K562 (cell line): ENCODE data around the gene LRRC47. TPM values are rescaled to one million over a fixed set of nuclear protein-coding genes. Genes with fewer than 3 reads are reported as not detected.

Source experiments
- ATAC-seq: fragments of 200-7000 bp; cut with Tn5 transposase; 3 replicates; pipeline ENCODE4 v1.9.1; 2020; ENCODE audit warnings: moderate library complexity
- BruUV-seq: library from RNA; stranded (reverse); fragments of 400-500 nt; replicated peaks from 2 replicates; lab custom pipeline; 2021; lab: Mats Ljungman, UMichigan
- CTCF ChIA-PET: fragments of 300-600 bp; formaldehyde crosslinking; extraction: SDS; loops from one replicate; lab custom pipeline; 2021; ENCODE audit warnings: low intra/inter-chr PET ratio; lab: Yijun Ruan, JAX
- POLR2A ChIA-PET: fragments of 300-600, 350-650 bp; sonication (Branson Sonifier 250); formaldehyde crosslinking; extraction: SDS; loops from one replicate; lab custom pipeline; 2021; ENCODE audit warnings: antibody characterized with exemption, inconsistent platforms; lab: Yijun Ruan, JAX
- DNase-seq, 4 experiments: peaks; one replicate each; pipeline versions ENCODE4 v3.0.0 to v3.0.0-alpha.2; 2011 to 2018; ENCODE audit warnings: low spot score in 3 of 4, mixed read lengths in 3 of 4; ENCODE audit errors: extremely low read depth in 1 of 4
- FAIRE-seq: peaks from 2 replicates; lab custom pipeline; 2011; peaks lifted over from hg19 to GRCh38; lab: Jason Lieb, UNC
- H2AFZ ChIP-seq: 2 replicates; pipeline ENCODE4 v1.6.0; 2011; ENCODE audit warnings: low read depth, low read length, control low read depth, inconsistent platforms
- H3K27ac ChIP-seq: fragments of 200-600 bp; 3 replicates; pipeline ENCODE4 v1.8.0; 2011; ENCODE audit warnings: low read depth, mild to moderate bottlenecking, control low read depth, inconsistent platforms, low read length, moderate library complexity, mixed read lengths; ENCODE audit errors: extremely low read depth
- H3K27me3 ChIP-seq, 2 experiments: fragments of 300-600 bp in 1 of 2; 2 replicates in 1 of 2; 3 replicates in 1 of 2; pipeline versions ENCODE4 v1.6.0 to v1.8.0; 2011; ENCODE audit warnings: inconsistent platforms in 2 of 2, low read length in 2 of 2, mild to moderate bottlenecking in 1 of 2, mixed read lengths in 1 of 2, moderate library complexity in 1 of 2; ENCODE audit not compliant: control insufficient read depth in 2 of 2, insufficient read depth in 2 of 2
- H3K36me3 ChIP-seq: fragments of 300-600 bp; 3 replicates; pipeline ENCODE4 v1.8.0; 2011; ENCODE audit warnings: mild to moderate bottlenecking, low read length, inconsistent platforms; ENCODE audit not compliant: control insufficient read depth, insufficient read depth
- H3K4me1 ChIP-seq, 2 experiments: fragments of 200-600 bp in 1 of 2; replicated peaks in 1 of 2; 2 replicates in 1 of 2; 3 replicates in 1 of 2; pipeline versions ENCODE4 v1.5.1 to v1.8.0; 2011; ENCODE audit warnings: inconsistent platforms in 2 of 2, low read length in 2 of 2, mild to moderate bottlenecking in 1 of 2, mixed read lengths in 1 of 2, moderate library complexity in 1 of 2; ENCODE audit not compliant: control insufficient read depth in 2 of 2, insufficient read depth in 2 of 2
- H3K4me2 ChIP-seq: 2 replicates; pipeline ENCODE4 v1.6.1; 2011; ENCODE audit warnings: low read length, control low read depth, inconsistent platforms, mixed read lengths; ENCODE audit not compliant: insufficient read depth
- H3K4me3 ChIP-seq: fragments of 200-600 bp; sonication (generic), shearing (Covaris generic); 2 replicates; pipeline ENCODE4 v1.5.1; 2016; ENCODE audit warnings: control low read depth, inconsistent platforms
- H3K79me2 ChIP-seq: fragments of 200-600 bp; 3 replicates; pipeline ENCODE4 v1.8.0; 2011; ENCODE audit warnings: low read length, inconsistent platforms; ENCODE audit not compliant: control insufficient read depth, insufficient read depth
- H3K9ac ChIP-seq, 2 experiments: 2 replicates each; pipeline versions ENCODE4 v1.6.0 to v1.6.1; 2011; ENCODE audit warnings: low read depth in 2 of 2, low read length in 2 of 2, control low read depth in 1 of 2, inconsistent platforms in 1 of 2, mild to moderate bottlenecking in 1 of 2, mixed read lengths in 1 of 2; ENCODE audit not compliant: insufficient read depth in 1 of 2
- H3K9me1 ChIP-seq: one replicate; pipeline ENCODE4 v1.6.0; 2011; ENCODE audit warnings: inconsistent platforms, mild to moderate bottlenecking, low read length, moderate library complexity; ENCODE audit not compliant: control insufficient read depth, insufficient read depth
- H3K9me3 ChIP-seq: replicated peaks from 2 replicates; pipeline ENCODE4 v1.5.1; 2011; ENCODE audit warnings: low read depth, low read length, inconsistent platforms; ENCODE audit not compliant: control insufficient read depth, insufficient read depth
- H4K20me1 ChIP-seq: replicated peaks from 2 replicates; pipeline ENCODE4 v1.6.1; 2011; ENCODE audit warnings: low read length, inconsistent platforms, mixed read lengths; ENCODE audit not compliant: control insufficient read depth, insufficient read depth
- CHD2 ChIP-seq: IDR thresholded peaks from 2 replicates; pipeline ENCODE4 v1.6.1; 2011; ENCODE audit warnings: low read depth, low read length
- L3MBTL2 ChIP-seq: fragments of 450-650 bp; IDR thresholded peaks from 2 replicates; pipeline ENCODE4 v1.6.1; 2016; ENCODE audit warnings: mild to moderate bottlenecking, moderate library complexity
- MECOM ChIP-seq: fragments of 250-450 bp; sonication (Bioruptor Pico); IDR thresholded peaks from 2 replicates; pipeline ENCODE4 v1.8.0; 2022; ENCODE audit warnings: inconsistent platforms
- NR2C2 ChIP-seq, 2 experiments: fragments of 200-800 bp in 1 of 2; sonication (Bioruptor generic) in 1 of 2; sonication (generic) in 1 of 2; formaldehyde crosslinking in 1 of 2; IDR thresholded peaks; 2 replicates each; pipeline versions ENCODE4 v1.6.1 to v1.8.0; 2016 to 2022; ENCODE audit warnings: mild to moderate bottlenecking in 1 of 2, missing compliant biosample characterization in 1 of 2, missing genetic modification characterization in 1 of 2, missing genetic modification reagents in 1 of 2
- PTRF ChIP-seq: fragments of 450-650 bp; IDR thresholded peaks from 2 replicates; pipeline ENCODE4 v1.6.1; 2016; ENCODE audit warnings: mild to moderate bottlenecking, missing genetic modification characterization, missing compliant biosample characterization
- SOX6 ChIP-seq: fragments of 450-650 bp; IDR thresholded peaks from 2 replicates; pipeline ENCODE4 v1.6.1; 2014; ENCODE audit warnings: mild to moderate bottlenecking
- SREBF1 ChIP-seq: fragments of 150-350 bp; IDR thresholded peaks from 2 replicates; pipeline ENCODE4 v1.6.1; 2014; ENCODE audit warnings: antibody characterized with exemption, low read depth, low read length, borderline replicate concordance
- SRSF7 ChIP-seq: fragments of 200-400 bp; formaldehyde crosslinking; optimal IDR thresholded peaks from 2 replicates; pipeline ENCODE3; 2017; ENCODE audit warnings: mild to moderate bottlenecking, low read depth, low read length
- TARDBP ChIP-seq: fragments of 450-650 bp; IDR thresholded peaks from 2 replicates; pipeline ENCODE4 v1.6.1; 2016
- TFAM ChIP-seq: fragments of 250-450 bp; sonication (Bioruptor Pico); conservative IDR thresholded peaks from 2 replicates; pipeline ENCODE4 v1.5.0; 2021; ENCODE audit warnings: mild to moderate bottlenecking, moderate library complexity
- ZNF124 ChIP-seq: sonication (generic); formaldehyde crosslinking; IDR thresholded peaks from 2 replicates; pipeline ENCODE4 v1.8.1; 2022; ENCODE audit warnings: missing genetic modification reagents
- WGBS: fragments of 100-300 bp; shearing (Covaris generic); methylation state at CpG from one replicate; pipeline ENCODE4 v1.1.6; 2016; ENCODE audit warnings: low coverage, mixed read lengths; ENCODE audit not compliant: insufficient coverage; ENCODE audit errors: missing lambda C conversion rate; 5-methylcytosine and 5-hydroxymethylcytosine counted together
- in situ Hi-C: fragments of 300-500 bp; cut with MboI; formaldehyde crosslinking; loops from 4 replicates; pipeline ENCODE4 v1.15.0; 2018; ENCODE audit warnings: inconsistent platforms, mixed read lengths
- intact Hi-C: fragments of 100-400 bp; cut with micrococcal nuclease; formaldehyde crosslinking; loops from 2 replicates; pipeline ENCODE4 v1.14.2; 2022
- polyA plus RNA-seq, 8 experiments: library from polyadenylated mRNA; depleted of rRNA in 4 of 8; stranded (reverse) in 5 of 8; unstranded in 3 of 8; fragments of >200 nt; fragmentation: Nextera tagmentation in 2 of 8; fragmentation: Illumina TruSeq in 1 of 8; extraction: Ambion mirVana in 2 of 8; extraction: Trizol in 1 of 8; gene quantifications; 2 replicates each; pipeline versions ENCODE4 v1.2.1 to v1.2.3, GENCODE V29; 2011 to 2014; ENCODE audit warnings: inconsistent platforms in 1 of 8, missing spikeins in 1 of 8
- total RNA-seq, 7 experiments: library from RNA; depleted of rRNA in 6 of 7; stranded (reverse); fragments of >200 nt in 6 of 7; fragmentation: Illumina TruSeq in 2 of 7; extraction: Trizol in 2 of 7; gene quantifications; 2 replicates each; pipeline versions ENCODE4 v1.2.1 to v1.2.3, GENCODE V29; 2011 to 2021; ENCODE audit warnings: low replicate concordance in 1 of 7
- TF ChIP-seq, protein P1 (sequence below): fragments of 450-650 bp; IDR thresholded peaks from 2 replicates; pipeline ENCODE4 v1.6.1; 2017; ENCODE audit warnings: antibody characterized with exemption
- TF ChIP-seq, protein P2 (sequence below): fragments of 450-650 bp; formaldehyde crosslinking; IDR thresholded peaks from 2 replicates; pipeline ENCODE4 v1.4.0; 2022; ENCODE audit warnings: missing genetic modification characterization

The LRRC47 gene
- total and polyA plus RNA-seq, 9 of the 15 experiments (the other 6 are each of a cell fraction or from before 2014, with no cell fraction given): 4.6 to 68.0 (median 35.9) TPM

DNA sequence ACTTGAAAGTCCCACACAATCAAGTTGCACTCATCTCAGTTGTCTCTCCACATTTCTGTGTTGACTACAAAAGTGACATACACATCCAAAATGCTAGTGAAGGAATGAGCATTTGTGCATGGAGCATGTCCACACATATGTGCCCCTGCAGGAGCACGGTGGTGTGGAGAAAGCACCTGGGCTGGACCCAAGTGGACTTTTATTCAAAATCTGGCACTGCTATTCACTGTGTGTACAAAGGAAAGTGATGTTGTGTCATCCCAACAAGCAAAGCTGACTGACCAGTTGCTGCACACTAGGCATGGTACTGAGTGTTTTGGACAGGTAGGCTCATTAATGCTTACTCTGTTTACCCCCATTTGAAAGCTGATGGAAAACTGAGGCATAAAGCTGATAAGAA is 41.4 kb upstream of the LRRC47 start (continued):
- TF ChIP-seq, protein P1, sequence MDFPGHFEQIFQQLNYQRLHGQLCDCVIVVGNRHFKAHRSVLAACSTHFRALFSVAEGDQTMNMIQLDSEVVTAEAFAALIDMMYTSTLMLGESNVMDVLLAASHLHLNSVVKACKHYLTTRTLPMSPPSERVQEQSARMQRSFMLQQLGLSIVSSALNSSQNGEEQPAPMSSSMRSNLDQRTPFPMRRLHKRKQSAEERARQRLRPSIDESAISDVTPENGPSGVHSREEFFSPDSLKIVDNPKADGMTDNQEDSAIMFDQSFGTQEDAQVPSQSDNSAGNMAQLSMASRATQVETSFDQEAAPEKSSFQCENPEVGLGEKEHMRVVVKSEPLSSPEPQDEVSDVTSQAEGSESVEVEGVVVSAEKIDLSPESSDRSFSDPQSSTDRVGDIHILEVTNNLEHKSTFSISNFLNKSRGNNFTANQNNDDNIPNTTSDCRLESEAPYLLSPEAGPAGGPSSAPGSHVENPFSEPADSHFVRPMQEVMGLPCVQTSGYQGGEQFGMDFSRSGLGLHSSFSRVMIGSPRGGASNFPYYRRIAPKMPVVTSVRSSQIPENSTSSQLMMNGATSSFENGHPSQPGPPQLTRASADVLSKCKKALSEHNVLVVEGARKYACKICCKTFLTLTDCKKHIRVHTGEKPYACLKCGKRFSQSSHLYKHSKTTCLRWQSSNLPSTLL: no peak
- TF ChIP-seq TARDBP: no peak

DNA sequence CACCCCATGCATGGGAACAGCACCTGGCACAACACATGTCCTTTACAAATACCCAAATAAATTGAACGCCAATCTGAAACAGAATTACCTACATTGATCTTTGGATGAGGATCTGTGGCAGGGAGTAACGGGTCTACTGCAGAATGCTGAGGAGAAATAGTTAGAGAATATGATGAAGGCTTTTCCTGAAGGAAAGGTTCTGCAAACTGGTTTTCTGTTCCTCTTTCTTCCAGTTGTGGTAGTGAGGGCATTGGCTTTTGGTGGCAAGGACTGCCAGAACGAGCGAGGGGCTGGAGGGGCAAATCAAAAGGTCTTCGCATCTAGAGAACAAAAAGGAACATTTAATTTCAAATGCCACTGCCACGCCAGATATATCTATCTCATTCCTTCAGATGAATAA is 40.9 kb upstream of the LRRC47 start:
- DNase-seq (no peak), ATAC-seq (no peak), FAIRE-seq (no peak)
- Histone ChIP-seq H3K9me1 (no peaks in the 10 kb centered on the region), H3K27ac (no peak overlapping the region), H2AFZ (no peak overlapping the region), H3K4me2 (no peak overlapping the region), H3K4me3 (no peak overlapping the region), H3K9me3 (no peaks in the 10 kb centered on the region), H3K36me3 (peaks cover 76% of the 10 kb centered on the region), H3K4me1 (no peaks in the 10 kb centered on the region), H3K9ac (no peak overlapping the region), H3K27me3 (no peaks in the 10 kb centered on the region), H4K20me1 (no peaks in the 10 kb centered on the region), H3K79me2 (no peaks in the 10 kb centered on the region)
- intact Hi-C loops: no loop called here
- BruUV-seq: no TSS peak
- in situ Hi-C loops: no loop called here
- ChIA-PET POLR2A (no interaction called here), CTCF (no interaction called here)
- TF ChIP-seq ZNF124 (CRISPR knock-in tag) (no peak), CHD2 (no peak), NR2C2 (CRISPR knock-in tag; IDR thresholded peaks at IDR 0.05) (no peak), NR2C2 (tag; IDR thresholded peaks at IDR 0.05) (no peak), MECOM (CRISPR knock-in tag) (no peak), PTRF (tag) (no peak), SOX6 (no peak), TFAM (CRISPR knock-in tag) (no peak), SREBF1 (no peak), SRSF7 (no peak), L3MBTL2 (no peak)
- TF ChIP-seq, protein P2, sequence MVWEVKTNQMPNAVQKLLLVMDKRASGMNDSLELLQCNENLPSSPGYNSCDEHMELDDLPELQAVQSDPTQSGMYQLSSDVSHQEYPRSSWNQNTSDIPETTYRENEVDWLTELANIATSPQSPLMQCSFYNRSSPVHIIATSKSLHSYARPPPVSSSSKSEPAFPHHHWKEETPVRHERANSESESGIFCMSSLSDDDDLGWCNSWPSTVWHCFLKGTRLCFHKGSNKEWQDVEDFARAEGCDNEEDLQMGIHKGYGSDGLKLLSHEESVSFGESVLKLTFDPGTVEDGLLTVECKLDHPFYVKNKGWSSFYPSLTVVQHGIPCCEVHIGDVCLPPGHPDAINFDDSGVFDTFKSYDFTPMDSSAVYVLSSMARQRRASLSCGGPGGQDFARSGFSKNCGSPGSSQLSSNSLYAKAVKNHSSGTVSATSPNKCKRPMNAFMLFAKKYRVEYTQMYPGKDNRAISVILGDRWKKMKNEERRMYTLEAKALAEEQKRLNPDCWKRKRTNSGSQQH (CRISPR knock-in tag): no peak
- 83% methylated on average over 6 of the region's 6 CpGs for WGBS
